Activated B cell treated with CpG ODN at 0.5 μM for 24 hours (primary cell): ENCODE data around the gene KLF16. TPM values are rescaled to one million over a fixed set of nuclear protein-coding genes. Genes with fewer than 3 reads are reported as not detected.

Experiments used
- ATAC-seq: fragments of 200-7000 bp; cut with Tn5 transposase; one replicate; pipeline ENCODE4 v1.10.0; 2021; ENCODE audit warnings: low read depth, mild to moderate bottlenecking, moderate library complexity
- CTCF ChIA-PET: fragments of 350-600 bp; sonication (Branson Sonifier 250); formaldehyde crosslinking; loops from one replicate; lab custom pipeline; 2021; ENCODE audit warnings: antibody characterized with exemption; lab: Charles Lee
- POLR2A ChIA-PET: fragments of 350-600 bp; sonication (Branson Sonifier 250); formaldehyde crosslinking; loops from one replicate; lab custom pipeline; 2021; ENCODE audit warnings: antibody characterized with exemption; lab: Charles Lee
- DNase-seq: peaks from one replicate; pipeline ENCODE4 v3.0.0; 2022
- H3K27ac Mint-ChIP-seq: one replicate; pipeline ENCODE4 v1.8.0; 2020; ENCODE audit warnings: mixed read lengths
- H3K27me3 Mint-ChIP-seq: one replicate; pipeline ENCODE4 v1.8.0; 2021; ENCODE audit warnings: mixed read lengths
- H3K36me3 Mint-ChIP-seq: one replicate; pipeline ENCODE4 v1.8.0; 2021; ENCODE audit warnings: low read depth, mixed read lengths
- H3K4me1 Mint-ChIP-seq: one replicate; pipeline ENCODE4 v1.8.0; 2021; ENCODE audit warnings: mixed read lengths
- H3K4me3 Mint-ChIP-seq: one replicate; pipeline ENCODE4 v1.8.0; 2020; ENCODE audit warnings: mild to moderate bottlenecking, mixed read lengths
- H3K9me3 Mint-ChIP-seq: one replicate; pipeline ENCODE4 v1.8.0; 2020; ENCODE audit warnings: mixed read lengths
- intact Hi-C: fragments of 100-400 bp; cut with micrococcal nuclease; formaldehyde crosslinking; loops from one replicate; pipeline ENCODE4 v1.15.1; 2024
- total RNA-seq: library from RNA; stranded (reverse); gene quantifications from 2 replicates; pipeline ENCODE4 v1.2.3, GENCODE V29; 2022
- TF ChIP-seq, protein P1 (sequence below): fragments of 200-600 bp; IDR thresholded peaks from one replicate; pipeline ENCODE4 v1.8.0; 2022; ENCODE audit warnings: antibody characterized with exemption, mild to moderate bottlenecking

The KLF16 gene
- total RNA-seq, 1 donor from 2014 or later = 25.2 TPM

DNA sequence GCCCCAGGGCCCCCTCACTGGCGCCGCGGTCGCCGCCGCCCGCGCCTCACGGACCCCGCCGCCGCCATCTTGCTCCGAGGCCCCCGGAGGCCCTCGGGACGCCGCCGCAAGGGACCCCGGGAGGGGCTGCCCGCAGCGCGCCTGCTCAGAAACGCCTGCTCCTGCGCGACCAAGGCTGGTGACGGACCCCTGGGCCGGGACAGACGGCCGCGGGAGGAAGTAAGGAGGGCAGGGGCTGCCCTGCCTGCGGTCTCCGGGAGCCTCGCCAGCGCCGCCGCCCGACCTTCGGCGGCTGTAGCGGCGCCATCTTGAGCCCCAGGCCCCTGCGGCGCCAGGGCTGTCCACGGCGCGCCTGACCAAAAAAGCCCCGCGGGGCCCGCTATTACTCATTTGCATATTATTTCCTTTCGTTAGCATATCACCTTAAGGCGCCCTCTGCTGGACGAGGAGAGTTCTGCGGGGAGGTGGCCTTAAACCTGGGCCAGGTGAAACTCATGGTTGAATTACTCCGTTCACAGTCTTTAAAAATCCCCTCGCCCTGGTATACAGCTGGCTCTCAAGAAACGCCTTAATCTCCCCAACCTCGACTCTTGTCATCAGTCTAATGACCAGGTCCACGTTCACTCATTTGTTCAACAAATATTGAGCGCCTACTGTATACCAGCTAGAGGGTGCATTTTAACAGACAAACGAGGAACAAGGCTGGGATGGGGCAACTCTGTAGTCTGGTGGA, 14.8 kb downstream of the KLF16 start, which contains the start of gene REXO1:
TSS of gene REXO1 (minus strand) at position 85 of the 733 bp plus-strand sequence. CDS start 125 bp downstream, outside the sequence.
- ChIA-PET POLR2A (interaction anchor here (0.5 to 1.8 kb wide), 17 partner anchors 8 to 993 kb away, joined by 3 to 10 read pairs (median 3); partner anchors contain the start of gene ZNF555), CTCF (interaction anchor here (0.8 to 1.3 kb wide), 4 partner anchors 10 to 56 kb away, joined by 3 to 5 read pairs (median 3); no protein-coding TSS in a partner anchor)
- peak; percentile 98 for DNase-seq
- H3K9me3 Mint-ChIP-seq = no peaks in the 10 kb centered on the region
- intact Hi-C loops = loop anchor here (1.0 to 2.0 kb wide), 5 partner anchors 16 to 442 kb away; partner anchors contain the start of genes ADAT3, ATP8B3, DAZAP1 and SCAMP4
- H3K27me3 Mint-ChIP-seq = no peaks in the 10 kb centered on the region
- TF ChIP-seq, protein P1, sequence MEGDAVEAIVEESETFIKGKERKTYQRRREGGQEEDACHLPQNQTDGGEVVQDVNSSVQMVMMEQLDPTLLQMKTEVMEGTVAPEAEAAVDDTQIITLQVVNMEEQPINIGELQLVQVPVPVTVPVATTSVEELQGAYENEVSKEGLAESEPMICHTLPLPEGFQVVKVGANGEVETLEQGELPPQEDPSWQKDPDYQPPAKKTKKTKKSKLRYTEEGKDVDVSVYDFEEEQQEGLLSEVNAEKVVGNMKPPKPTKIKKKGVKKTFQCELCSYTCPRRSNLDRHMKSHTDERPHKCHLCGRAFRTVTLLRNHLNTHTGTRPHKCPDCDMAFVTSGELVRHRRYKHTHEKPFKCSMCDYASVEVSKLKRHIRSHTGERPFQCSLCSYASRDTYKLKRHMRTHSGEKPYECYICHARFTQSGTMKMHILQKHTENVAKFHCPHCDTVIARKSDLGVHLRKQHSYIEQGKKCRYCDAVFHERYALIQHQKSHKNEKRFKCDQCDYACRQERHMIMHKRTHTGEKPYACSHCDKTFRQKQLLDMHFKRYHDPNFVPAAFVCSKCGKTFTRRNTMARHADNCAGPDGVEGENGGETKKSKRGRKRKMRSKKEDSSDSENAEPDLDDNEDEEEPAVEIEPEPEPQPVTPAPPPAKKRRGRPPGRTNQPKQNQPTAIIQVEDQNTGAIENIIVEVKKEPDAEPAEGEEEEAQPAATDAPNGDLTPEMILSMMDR = peak; percentile 86
- peaks cover 16% of the 10 kb centered on the region for H3K36me3 Mint-ChIP-seq
- peaks cover 69% of the 10 kb centered on the region for H3K4me1 Mint-ChIP-seq
- ATAC-seq = peak; percentile 74
- H3K4me3 Mint-ChIP-seq = peak within 1 kb of the TSS; percentile 88
- H3K27ac Mint-ChIP-seq = peak within 1 kb of the TSS; percentile 88

DNA sequence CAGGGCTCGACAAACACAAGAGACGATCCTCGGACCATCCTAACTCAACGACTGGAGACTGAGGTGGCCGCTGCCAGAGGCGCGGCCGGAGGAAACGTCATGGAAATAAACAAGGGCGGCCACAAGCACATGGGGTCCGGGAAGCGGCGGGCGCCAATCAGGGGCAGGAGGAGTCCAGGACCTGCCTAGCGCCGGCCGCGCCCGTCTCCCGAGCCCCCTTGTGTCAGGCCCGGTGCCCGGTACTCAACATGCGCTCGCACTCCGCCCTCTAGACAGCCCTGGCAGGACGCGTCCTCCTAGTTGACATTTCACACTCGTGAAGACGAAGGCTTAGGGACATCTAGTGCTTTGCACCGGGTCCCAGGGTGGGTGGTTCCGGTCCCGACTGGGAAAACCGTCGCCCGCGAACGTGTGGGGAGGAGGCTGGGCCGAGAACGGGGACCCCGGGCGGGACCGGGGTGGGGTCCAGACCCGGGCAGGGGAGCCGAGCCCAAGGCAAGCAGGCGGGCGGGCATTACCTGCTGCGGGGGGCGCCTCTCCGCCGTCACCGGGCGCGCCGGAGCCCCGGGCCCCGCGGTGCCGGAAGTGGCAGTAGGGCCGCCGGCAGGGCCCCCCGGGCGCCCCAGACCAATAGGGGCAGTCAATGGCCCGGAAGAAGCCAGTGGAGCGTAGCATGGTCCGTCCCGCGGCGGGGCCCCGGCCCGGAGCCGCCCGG, 15.5 kb downstream of the KLF16 start:
- H3K36me3 Mint-ChIP-seq = peaks cover 16% of the 10 kb centered on the region
- ChIA-PET CTCF (no interaction called here), POLR2A (interaction anchor here (0.6 to 1.8 kb wide), 3 partner anchors 10 to 188 kb away, joined by 3 to 7 read pairs (median 6); no protein-coding TSS in a partner anchor)
- no peaks in the 10 kb centered on the region for H3K27me3 Mint-ChIP-seq
- H3K9me3 Mint-ChIP-seq = no peaks in the 10 kb centered on the region
- H3K4me1 Mint-ChIP-seq = peaks cover 65% of the 10 kb centered on the region
- peak overlapping the region; percentile 80 for H3K27ac Mint-ChIP-seq
- ATAC-seq (peak; percentile 5), DNase-seq (no peak)
- peak overlapping the region; percentile 88 for H3K4me3 Mint-ChIP-seq
- TF ChIP-seq, protein P1 = no peak
- intact Hi-C loops = loop anchor here (1.0 to 2.0 kb wide), 5 partner anchors 16 to 441 kb away; partner anchors contain the start of genes ADAT3, ATP8B3, DAZAP1 and SCAMP4

DNA sequence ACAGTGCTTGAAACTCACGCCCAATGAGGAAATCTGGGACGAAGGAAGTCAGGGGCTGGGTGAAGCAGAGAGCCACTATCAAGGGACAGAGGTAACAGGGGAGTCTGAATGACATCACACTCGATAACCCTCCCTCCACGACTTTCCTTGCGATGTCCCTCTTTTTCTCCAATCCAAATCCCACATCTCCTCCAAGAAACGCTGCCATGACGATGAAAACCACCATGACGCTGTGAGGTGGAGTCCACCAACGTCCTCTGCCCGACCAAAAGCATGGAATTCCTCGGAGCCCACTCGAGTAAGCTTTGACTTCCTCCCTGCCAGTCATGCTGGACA, 16.1 kb downstream of the KLF16 start:
- POLR2A ChIA-PET = no interaction called here
- intact Hi-C loops = no loop called here
- peak overlapping the region; percentile 88 for H3K4me3 Mint-ChIP-seq
- peaks cover 67% of the 10 kb centered on the region for H3K4me1 Mint-ChIP-seq
- H3K36me3 Mint-ChIP-seq = peaks cover 19% of the 10 kb centered on the region
- DNase-seq (no peak), ATAC-seq (no peak)
- H3K27ac Mint-ChIP-seq = peak overlapping the region; percentile 80
- H3K9me3 Mint-ChIP-seq = no peaks in the 10 kb centered on the region
- TF ChIP-seq, protein P1 = no peak
- H3K27me3 Mint-ChIP-seq = no peaks in the 10 kb centered on the region
- CTCF ChIA-PET = no interaction called here

DNA sequence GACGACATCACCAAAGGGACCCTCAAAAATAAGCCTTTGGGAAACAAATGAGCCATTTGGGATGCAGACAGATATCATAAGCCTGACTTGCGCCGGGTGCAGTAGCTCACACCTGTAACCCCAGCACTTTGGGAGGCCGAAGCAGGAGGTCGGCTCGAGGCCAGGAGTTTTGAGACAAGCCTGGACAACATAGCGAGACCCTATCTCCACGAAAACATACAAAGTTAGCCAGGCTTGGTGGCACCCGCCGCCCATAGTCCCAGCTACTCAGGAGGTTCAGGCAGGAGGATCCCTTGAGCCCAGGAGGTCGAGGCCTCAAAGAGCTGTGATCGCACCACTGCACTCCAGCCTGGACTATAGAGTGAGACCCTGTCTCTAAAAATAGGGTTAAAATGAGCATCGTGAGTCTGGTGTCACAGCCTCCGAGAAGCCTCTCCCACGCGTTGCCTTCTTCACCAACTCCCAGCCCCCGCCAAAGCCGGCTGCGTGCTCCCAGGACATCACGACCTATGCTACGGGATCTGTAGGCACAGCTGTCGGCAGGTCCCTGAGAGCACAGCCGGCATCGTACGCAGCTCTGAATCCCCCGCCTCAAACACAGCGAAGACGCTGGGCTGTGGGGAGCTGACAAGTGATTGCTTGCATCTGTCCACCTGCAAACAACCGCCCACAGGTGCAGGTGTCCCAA, 16.7 kb downstream of the KLF16 start:
- intact Hi-C loops = no loop called here
- Mint-ChIP-seq H3K4me3 (peak overlapping the region; percentile 88), H3K27ac (peak overlapping the region; percentile 80), H3K27me3 (no peaks in the 10 kb centered on the region), H3K36me3 (peaks cover 21% of the 10 kb centered on the region), H3K9me3 (no peaks in the 10 kb centered on the region), H3K4me1 (peaks cover 70% of the 10 kb centered on the region)
- no peak for ATAC-seq
- TF ChIP-seq, protein P1 = no peak
- no peak for DNase-seq
- ChIA-PET POLR2A (interaction anchor here (0.6 kb wide), 1 partner anchor 344 kb away, joined by 3 read pairs; no protein-coding TSS in a partner anchor), CTCF (no interaction called here)
